PC-9 (cell line): ENCODE results near the gene VPS13D. TPM values are rescaled to one million over a fixed set of nuclear protein-coding genes. Genes with fewer than 3 reads are reported as not detected.

Experiments
- BruUV-seq: library from RNA; stranded (reverse); fragments of 400-500 nt; replicated peaks from 2 replicates; lab custom pipeline; 2021; lab: Mats Ljungman, UMichigan
- CTCF ChIA-PET: fragments of 300-600 bp; sonication (Branson Sonifier 250); formaldehyde crosslinking; loops from one replicate; lab custom pipeline; 2022; ENCODE audit warnings: antibody characterized with exemption; lab: Charles Lee
- POLR2A ChIA-PET: fragments of 300-600 bp; sonication (Branson Sonifier 250); formaldehyde crosslinking; loops from one replicate; lab custom pipeline; 2022; ENCODE audit warnings: antibody characterized with exemption; ENCODE audit not compliant: unreplicated experiment; lab: Charles Lee
- DNase-seq, 2 experiments: peaks; one replicate each; pipeline versions ENCODE4 v3.0.0 to v3.0.0-alpha.2; 2015 to 2022; ENCODE audit warnings: mixed read lengths in 1 of 2
- H2AFZ ChIP-seq: fragments of 200-600 bp; sonication (generic); 2 replicates; pipeline ENCODE4 v1.8.1; 2017; ENCODE audit warnings: antibody characterized with exemption
- H3F3A ChIP-seq: fragments of 200-600 bp; sonication (generic); 2 replicates; pipeline ENCODE4 v1.8.1; 2017; ENCODE audit warnings: antibody characterized with exemption, mild to moderate bottlenecking, low read depth; ENCODE audit not compliant: insufficient read depth
- H3K27ac ChIP-seq: fragments of 200-600 bp; sonication (generic); 2 replicates; pipeline ENCODE4 v1.6.1; 2016; ENCODE audit warnings: mixed run types
- H3K27me3 ChIP-seq: fragments of 200-600 bp; sonication (generic); 2 replicates; pipeline ENCODE4 v1.6.1; 2016; ENCODE audit warnings: low read depth, mixed run types; ENCODE audit not compliant: insufficient read depth
- H3K36me3 ChIP-seq: fragments of 200-600 bp; sonication (generic); 2 replicates; pipeline ENCODE4 v1.6.1; 2016; ENCODE audit warnings: low read depth, mixed run types
- H3K4me1 ChIP-seq: fragments of 200-600 bp; sonication (generic); replicated peaks from 2 replicates; pipeline ENCODE4 v1.6.1; 2016; ENCODE audit warnings: mixed run types; ENCODE audit not compliant: insufficient read depth
- H3K4me2 ChIP-seq: fragments of 200-600 bp; sonication (generic); 2 replicates; pipeline ENCODE4 v1.6.1; 2017; ENCODE audit warnings: mixed run types
- H3K4me3 ChIP-seq: fragments of 200-600 bp; sonication (generic); 2 replicates; pipeline ENCODE4 v1.6.1; 2016; ENCODE audit warnings: mixed run types
- H3K79me2 ChIP-seq: fragments of 200-600 bp; sonication (generic); 2 replicates; pipeline ENCODE4 v1.6.1; 2017; ENCODE audit warnings: low read depth, mixed run types
- H3K9me2 ChIP-seq: fragments of 200-600 bp; sonication (generic); 2 replicates; pipeline ENCODE4 v1.8.1; 2017; ENCODE audit warnings: mild to moderate bottlenecking; ENCODE audit not compliant: insufficient read depth
- H3K9me3 ChIP-seq: fragments of 200-600 bp; sonication (generic); 2 replicates; pipeline ENCODE4 v1.8.1; 2016; ENCODE audit warnings: low read depth; ENCODE audit not compliant: insufficient read depth
- H4K20me1 ChIP-seq: fragments of 200-600 bp; sonication (generic); 2 replicates; pipeline ENCODE4 v1.8.1; 2017; ENCODE audit not compliant: insufficient read depth
- CTCF ChIP-seq: fragments of 200-600 bp; sonication (generic); conservative IDR thresholded peaks from 2 replicates; pipeline ENCODE4 v1.6.1; 2017; ENCODE audit warnings: mixed run types, antibody characterized with exemption, mild to moderate bottlenecking, moderate library complexity
- EZH2 ChIP-seq: fragments of 200-600 bp; sonication (generic); IDR thresholded peaks from 2 replicates; pipeline ENCODE4 v1.8.0; 2017; ENCODE audit warnings: antibody characterized with exemption, low read depth
- intact Hi-C: fragments of 100-400 bp; cut with micrococcal nuclease; formaldehyde crosslinking; loops from one replicate; pipeline ENCODE4 v1.10.0; 2022; ENCODE audit not compliant: unreplicated experiment
- total RNA-seq: library from RNA; stranded (reverse); gene quantifications from 2 replicates; pipeline ENCODE4 v1.2.3, GENCODE V29; 2021

VPS13D gene
- total RNA-seq, 1 experiment from 2014 or later: 36.2 TPM

- Histone ChIP-seq H4K20me1 (no peaks in the 10 kb centered on the region), H3K4me2 (no peak overlapping the region), H3K79me2 (no peaks in the 10 kb centered on the region), H3K27ac (no peak overlapping the region), H3K9me3 (no peaks in the 10 kb centered on the region), H3K36me3 (no peaks in the 10 kb centered on the region), H2AFZ (no peak overlapping the region), H3K9me2 (no peaks in the 10 kb centered on the region), H3K4me1 (no peaks in the 10 kb centered on the region), H3F3A (no peaks in the 10 kb centered on the region), H3K27me3 (no peaks in the 10 kb centered on the region), H3K4me3 (no peak overlapping the region)
- POLR2A ChIA-PET: no interaction called here
- TF ChIP-seq CTCF: no peak
- intact Hi-C loops: no loop called here
- DNase-seq: no peak
- CTCF ChIA-PET: no interaction called here
- no TSS peak for BruUV-seq
Observed at GRCh38 chr1:12511128-12511484, 281.3 kb downstream of the VPS13D start.

GRCh38 chr1:12511516-12512468, 282.0 kb downstream of the VPS13D start:
- no peaks in the 10 kb centered on the region for H3K27me3 ChIP-seq
- ChIA-PET POLR2A (no interaction called here), CTCF (no interaction called here)
- no peaks in the 10 kb centered on the region for H4K20me1 ChIP-seq
- H3K79me2 ChIP-seq: no peaks in the 10 kb centered on the region
- BruUV-seq: no TSS peak
- no peak overlapping the region for H3K4me3 ChIP-seq
- intact Hi-C loops: no loop called here
- H3K9me2 ChIP-seq: no peaks in the 10 kb centered on the region
- TF ChIP-seq EZH2 (no peak), CTCF (no peak)
- no peaks in the 10 kb centered on the region for H3K9me3 ChIP-seq
- DNase-seq: no peak
- H2AFZ ChIP-seq: no peak overlapping the region
- no peaks in the 10 kb centered on the region for H3F3A ChIP-seq
- H3K4me1 ChIP-seq: no peaks in the 10 kb centered on the region
- no peak overlapping the region for H3K4me2 ChIP-seq
- no peak overlapping the region for H3K27ac ChIP-seq
- H3K36me3 ChIP-seq: no peaks in the 10 kb centered on the region

GRCh38 chr1:12513181-12513580, 283.4 kb downstream of the VPS13D start:
- Histone ChIP-seq H3K9me2 (no peaks in the 10 kb centered on the region), H3K27me3 (no peaks in the 10 kb centered on the region), H3K4me3 (no peak overlapping the region), H3K36me3 (no peaks in the 10 kb centered on the region), H2AFZ (no peak overlapping the region), H3K9me3 (no peaks in the 10 kb centered on the region), H3F3A (no peaks in the 10 kb centered on the region), H3K4me1 (no peaks in the 10 kb centered on the region), H3K79me2 (no peaks in the 10 kb centered on the region), H3K4me2 (no peak overlapping the region), H4K20me1 (no peaks in the 10 kb centered on the region), H3K27ac (no peak overlapping the region)
- POLR2A ChIA-PET: no interaction called here
- BruUV-seq: no TSS peak
- intact Hi-C loops: no loop called here
- TF ChIP-seq CTCF (no peak), EZH2 (no peak)
- CTCF ChIA-PET: no interaction called here
- no peak for DNase-seq
